ENCODE results near the gene OLFM1. TPM values are rescaled to one million over a fixed set of nuclear protein-coding genes. Genes with fewer than 3 reads are reported as not detected.

The OLFM1 gene
- total RNA-seq, 4 donors from 2014 or later, result 13.5 to 32.8 (median 25.6) TPM

DNA sequence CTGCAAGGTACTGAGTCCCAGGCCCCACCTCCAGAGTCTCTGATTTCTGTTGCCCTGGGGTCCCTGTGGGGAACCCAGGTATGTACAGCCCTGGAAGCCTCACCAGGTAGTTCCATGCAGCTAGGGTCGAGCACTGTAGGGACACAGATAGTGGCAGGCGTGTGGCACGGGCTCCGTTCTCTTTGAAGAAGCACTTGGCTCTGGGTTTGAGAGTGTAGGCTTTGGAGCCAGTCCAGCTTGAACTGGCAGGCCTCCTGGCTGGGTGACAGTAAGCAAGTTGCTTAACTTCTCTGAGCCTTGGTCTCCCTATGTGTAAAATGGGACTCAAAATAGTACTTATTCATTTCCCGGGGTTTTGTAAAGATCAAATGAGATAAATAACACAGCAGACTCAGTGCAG, 5.6 kb downstream of the OLFM1 start:
- Histone ChIP-seq H3K4me1 (peaks cover 0 to 16% (median 7%) of the 10 kb centered on the region in 3 donors), H3K4me3 (no peak overlapping the region), H3K9me3 (no peaks in the 10 kb centered on the region), H3K27ac (no peak overlapping the region), H3K36me3 (peaks cover 0 to 37% of the 10 kb centered on the region in 2 donors), H3K27me3 (peaks cover 20% of the 10 kb centered on the region)
- TF ChIP-seq, protein P1, sequence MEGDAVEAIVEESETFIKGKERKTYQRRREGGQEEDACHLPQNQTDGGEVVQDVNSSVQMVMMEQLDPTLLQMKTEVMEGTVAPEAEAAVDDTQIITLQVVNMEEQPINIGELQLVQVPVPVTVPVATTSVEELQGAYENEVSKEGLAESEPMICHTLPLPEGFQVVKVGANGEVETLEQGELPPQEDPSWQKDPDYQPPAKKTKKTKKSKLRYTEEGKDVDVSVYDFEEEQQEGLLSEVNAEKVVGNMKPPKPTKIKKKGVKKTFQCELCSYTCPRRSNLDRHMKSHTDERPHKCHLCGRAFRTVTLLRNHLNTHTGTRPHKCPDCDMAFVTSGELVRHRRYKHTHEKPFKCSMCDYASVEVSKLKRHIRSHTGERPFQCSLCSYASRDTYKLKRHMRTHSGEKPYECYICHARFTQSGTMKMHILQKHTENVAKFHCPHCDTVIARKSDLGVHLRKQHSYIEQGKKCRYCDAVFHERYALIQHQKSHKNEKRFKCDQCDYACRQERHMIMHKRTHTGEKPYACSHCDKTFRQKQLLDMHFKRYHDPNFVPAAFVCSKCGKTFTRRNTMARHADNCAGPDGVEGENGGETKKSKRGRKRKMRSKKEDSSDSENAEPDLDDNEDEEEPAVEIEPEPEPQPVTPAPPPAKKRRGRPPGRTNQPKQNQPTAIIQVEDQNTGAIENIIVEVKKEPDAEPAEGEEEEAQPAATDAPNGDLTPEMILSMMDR (IDR thresholded peaks at IDR 0.05), result no peak
- TF ChIP-seq POLR2AphosphoS5 (IDR thresholded peaks at IDR 0.05) (no peak), EP300 (IDR thresholded peaks at IDR 0.05) (no peak), POLR2A (IDR thresholded peaks at IDR 0.05) (no peak)
- no peak for ATAC-seq
- WGBS, 2 donors (ENCODE audit: low coverage in 1 of 2), result 58% methylated on average over 3 of the region's 5 CpGs; no CpG with 5 or more reads in 1 of the 2 donors

DNA sequence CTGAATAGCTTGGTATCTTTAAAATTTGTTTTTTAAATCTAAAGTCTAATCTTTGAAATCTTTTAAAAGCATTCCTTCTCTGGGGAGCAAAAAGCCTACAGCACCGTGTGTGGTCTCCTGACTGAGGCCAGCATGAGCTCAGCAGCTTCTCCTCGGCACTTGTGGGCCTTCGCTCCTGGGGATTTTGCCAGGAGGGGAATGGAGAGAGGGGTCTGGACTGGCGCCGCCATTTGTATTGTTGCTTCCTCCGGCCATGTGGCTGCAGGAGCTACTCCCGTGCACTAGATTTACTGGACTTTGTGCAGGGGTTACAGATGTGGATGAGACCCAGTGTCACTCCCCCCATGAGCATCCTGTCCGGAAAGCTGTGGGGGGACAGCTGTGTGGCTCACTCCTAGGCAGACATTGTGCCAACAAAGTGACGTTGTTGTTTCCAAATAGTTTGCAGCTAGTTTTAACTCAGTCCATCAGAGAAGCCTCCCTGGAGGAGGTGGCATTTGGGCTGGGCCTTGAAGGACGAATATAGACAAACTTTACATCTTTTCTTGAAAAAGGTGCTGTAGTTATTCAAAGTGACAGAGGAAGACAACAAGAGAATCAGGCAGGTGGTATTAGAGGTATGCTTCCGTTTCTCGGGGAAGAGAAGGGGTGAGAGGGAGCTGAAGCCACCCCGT, 6.6 kb downstream of the OLFM1 start:
- no peak overlapping the region for H3K4me3 ChIP-seq
- TF ChIP-seq POLR2AphosphoS5 (IDR thresholded peaks at IDR 0.05) (no peak), EP300 (IDR thresholded peaks at IDR 0.05) (no peak), POLR2A (IDR thresholded peaks at IDR 0.05) (no peak)
- TF ChIP-seq, protein P1 (IDR thresholded peaks at IDR 0.05), result no peak
- H3K27ac ChIP-seq, result no peak overlapping the region
- peaks cover 0 to 6% (median 0%) of the 10 kb centered on the region in 3 donors for H3K4me1 ChIP-seq
- 53% methylated on average over 4 to 11 of the region's 13 CpGs for WGBS, 2 donors (ENCODE audit: low coverage in 1 of 2)
- H3K9me3 ChIP-seq, result no peaks in the 10 kb centered on the region
- peaks cover 0 to 47% of the 10 kb centered on the region in 2 donors for H3K36me3 ChIP-seq
- no peak for ATAC-seq
- H3K27me3 ChIP-seq, result peaks cover 11% of the 10 kb centered on the region

DNA sequence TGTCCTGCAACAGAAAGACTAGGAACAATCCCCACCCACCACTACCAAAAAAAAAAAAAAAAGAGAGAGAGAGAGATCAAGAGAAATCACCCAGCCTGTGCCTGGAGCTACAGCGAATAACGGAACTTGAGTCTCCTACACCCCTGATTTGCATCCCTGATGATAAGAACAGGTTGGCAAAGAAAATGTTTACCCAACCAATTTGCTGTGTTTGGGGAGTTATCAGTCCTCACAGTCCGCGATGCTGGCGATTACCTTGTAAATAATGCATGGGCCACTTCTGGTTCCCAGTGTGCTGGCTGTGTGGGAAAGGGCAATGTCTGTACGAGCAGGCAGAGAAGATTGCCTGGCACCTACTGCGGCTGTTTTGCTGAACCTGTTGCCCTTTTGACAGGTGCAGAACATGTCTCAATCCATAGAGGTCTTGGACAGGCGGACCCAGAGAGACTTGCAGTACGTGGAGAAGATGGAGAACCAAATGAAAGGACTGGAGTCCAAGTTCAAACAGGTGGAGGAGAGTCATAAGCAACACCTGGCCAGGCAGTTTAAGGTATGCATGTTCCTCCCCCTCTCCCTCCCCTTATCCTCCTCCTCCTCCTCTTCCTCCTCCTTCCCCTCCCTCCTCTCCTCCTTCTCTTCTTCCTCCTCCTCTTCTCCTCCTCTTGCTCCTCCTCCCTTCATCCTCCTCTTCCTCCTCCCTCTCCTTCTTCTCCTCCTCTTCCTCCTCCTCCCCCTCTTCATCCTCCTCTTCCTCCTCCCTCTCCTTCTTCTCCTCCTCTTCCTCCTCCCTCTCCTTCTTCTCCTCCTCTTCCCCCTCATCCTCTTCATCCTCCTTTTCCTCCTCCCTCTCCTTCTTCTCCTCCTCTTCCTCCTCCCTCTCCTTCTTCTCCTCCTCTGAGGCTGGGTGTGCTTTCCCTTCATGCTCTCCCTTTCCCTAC, 8.3 kb downstream of the OLFM1 start:
- ATAC-seq, result no peak
- TF ChIP-seq POLR2AphosphoS5 (IDR thresholded peaks at IDR 0.05) (no peak), EP300 (IDR thresholded peaks at IDR 0.05) (no peak), POLR2A (IDR thresholded peaks at IDR 0.05) (no peak)
- TF ChIP-seq, protein P1 (IDR thresholded peaks at IDR 0.05), result no peak
- H3K4me3 ChIP-seq, result no peak overlapping the region
- peaks cover 0 to 57% of the 10 kb centered on the region in 2 donors for H3K36me3 ChIP-seq
- no peaks in the 10 kb centered on the region for H3K27me3 ChIP-seq
- no peaks in the 10 kb centered on the region for H3K4me1 ChIP-seq
- H3K9me3 ChIP-seq, result no peaks in the 10 kb centered on the region
- H3K27ac ChIP-seq, result no peak overlapping the region
- WGBS, 2 donors (ENCODE audit: low coverage in 1 of 2), result 50 to 60% methylated on average over 1 to 8 of the region's 9 CpGs

DNA sequence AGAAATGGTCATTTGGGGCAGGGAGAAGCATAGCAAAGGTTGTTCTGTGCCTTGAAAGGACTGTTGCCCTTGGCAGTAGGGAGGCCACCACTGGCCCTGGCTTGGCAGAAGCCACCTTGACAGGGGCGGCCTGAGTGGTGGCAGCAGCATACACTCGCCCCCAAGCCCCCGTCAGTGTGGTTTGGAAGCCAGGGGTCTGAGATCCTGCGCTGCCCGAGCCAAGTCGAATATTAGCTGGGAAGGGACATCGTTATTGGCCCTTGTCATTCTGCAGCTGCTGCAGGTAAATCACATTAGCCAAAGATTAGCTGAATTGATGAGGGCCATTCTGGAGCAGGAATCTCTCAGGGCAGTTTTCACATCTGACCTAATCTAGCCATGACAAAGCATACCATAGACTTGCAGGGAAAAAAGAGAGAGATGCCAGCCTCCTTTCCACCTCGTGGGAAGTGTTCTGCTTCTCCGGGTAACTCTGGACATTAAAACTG, 9.0 kb downstream of the OLFM1 start:
- no peaks in the 10 kb centered on the region for H3K27me3 ChIP-seq
- TF ChIP-seq EP300 (IDR thresholded peaks at IDR 0.05), result no peak
- TF ChIP-seq POLR2AphosphoS5 (IDR thresholded peaks at IDR 0.05), result no peak
- TF ChIP-seq, protein P1 (IDR thresholded peaks at IDR 0.05), result no peak
- no peak for TF ChIP-seq POLR2A (IDR thresholded peaks at IDR 0.05)
- 60 to 80% methylated on average over 1 of the region's 9 CpGs for WGBS, 2 donors (ENCODE audit: low coverage in 1 of 2)
- H3K27ac ChIP-seq, result no peak overlapping the region
- H3K4me3 ChIP-seq, result no peak overlapping the region
- H3K4me1 ChIP-seq, result no peaks in the 10 kb centered on the region
- H3K36me3 ChIP-seq, result peaks cover 0 to 58% of the 10 kb centered on the region in 2 donors
- H3K9me3 ChIP-seq, result no peaks in the 10 kb centered on the region
- ATAC-seq, result no peak
